Suprapubic skin (tissue), 3 donors: ENCODE data around the gene SIPA1L3.

ENCODE experiments used
- CTCF ChIP-seq, 2 donors: fragments of 200-600 bp in 1 of 2; fragments of 450-650 bp in 1 of 2; sonication (generic) in 1 of 2; IDR thresholded peaks; one replicate each; pipeline ENCODE4 v1.5.1; 2016 to 2019; ENCODE audit warnings: antibody characterized with exemption in 2 of 2, mild to moderate bottlenecking in 1 of 2, moderate library complexity in 1 of 2
- POLR2A ChIP-seq, 2 donors: fragments of 450-650 bp; IDR thresholded peaks; one replicate each; pipeline ENCODE4 v1.6.1; 2017; ENCODE audit warnings: antibody characterized with exemption in 2 of 2, mild to moderate bottlenecking in 2 of 2, moderate library complexity in 2 of 2

DNA sequence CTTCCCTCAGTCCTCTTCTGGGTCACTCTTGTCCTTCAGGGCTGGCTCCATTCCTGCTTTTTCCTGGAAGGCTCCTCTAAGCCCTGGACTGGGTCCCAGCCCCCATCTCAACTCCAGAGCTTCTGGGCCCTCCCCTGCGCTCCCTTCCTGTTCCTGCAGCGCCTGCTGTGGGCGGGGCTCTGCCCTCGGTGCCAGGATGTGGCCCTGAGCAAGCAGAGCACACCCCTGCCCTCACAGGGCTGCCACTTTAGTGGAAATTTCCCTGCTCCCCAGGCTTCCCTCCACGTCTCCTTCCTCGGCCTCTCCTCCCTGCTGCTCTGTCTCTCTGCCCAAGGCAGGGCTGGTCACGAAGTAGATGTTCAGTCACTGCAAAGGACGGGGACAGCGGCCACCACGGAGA is 288.2 kb downstream of the SIPA1L3 start:
- TF ChIP-seq POLR2A (IDR thresholded peaks at IDR 0.05) (no peak), CTCF (IDR thresholded peaks at IDR 0.05) (no peak)
